ENCODE measurements around the gene CCL22.

DNA sequence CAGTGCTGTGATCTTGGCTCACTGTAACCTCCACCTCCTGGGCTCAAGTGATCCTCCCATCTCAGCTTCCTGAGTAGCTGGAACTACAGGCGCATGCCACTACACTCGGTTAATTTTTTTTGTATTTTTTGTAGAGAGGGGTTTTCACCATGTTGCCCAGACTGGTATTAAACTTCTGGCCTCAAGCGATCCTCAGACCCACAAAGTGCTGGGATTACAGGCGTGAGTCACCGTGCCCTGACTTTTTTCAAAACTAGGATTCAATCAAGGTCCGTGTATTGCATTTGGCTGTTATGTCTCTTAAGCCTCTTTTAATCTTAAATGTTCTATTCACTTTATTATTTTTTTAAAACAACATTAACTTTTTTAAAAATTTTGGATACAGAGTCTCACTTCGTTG, 4.3 kb upstream of the CCL22 start:
- no peak for TF ChIP-seq POLR2A (IDR thresholded peaks at IDR 0.05)
- TF ChIP-seq, protein P1, sequence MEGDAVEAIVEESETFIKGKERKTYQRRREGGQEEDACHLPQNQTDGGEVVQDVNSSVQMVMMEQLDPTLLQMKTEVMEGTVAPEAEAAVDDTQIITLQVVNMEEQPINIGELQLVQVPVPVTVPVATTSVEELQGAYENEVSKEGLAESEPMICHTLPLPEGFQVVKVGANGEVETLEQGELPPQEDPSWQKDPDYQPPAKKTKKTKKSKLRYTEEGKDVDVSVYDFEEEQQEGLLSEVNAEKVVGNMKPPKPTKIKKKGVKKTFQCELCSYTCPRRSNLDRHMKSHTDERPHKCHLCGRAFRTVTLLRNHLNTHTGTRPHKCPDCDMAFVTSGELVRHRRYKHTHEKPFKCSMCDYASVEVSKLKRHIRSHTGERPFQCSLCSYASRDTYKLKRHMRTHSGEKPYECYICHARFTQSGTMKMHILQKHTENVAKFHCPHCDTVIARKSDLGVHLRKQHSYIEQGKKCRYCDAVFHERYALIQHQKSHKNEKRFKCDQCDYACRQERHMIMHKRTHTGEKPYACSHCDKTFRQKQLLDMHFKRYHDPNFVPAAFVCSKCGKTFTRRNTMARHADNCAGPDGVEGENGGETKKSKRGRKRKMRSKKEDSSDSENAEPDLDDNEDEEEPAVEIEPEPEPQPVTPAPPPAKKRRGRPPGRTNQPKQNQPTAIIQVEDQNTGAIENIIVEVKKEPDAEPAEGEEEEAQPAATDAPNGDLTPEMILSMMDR (IDR thresholded peaks at IDR 0.05), result no peak
